CD14-positive monocyte (primary cell): ENCODE data around the gene STX11. TPM values are rescaled to one million over a fixed set of nuclear protein-coding genes. Genes with fewer than 3 reads are reported as not detected.

Source experiments
- DNase-seq, 3 donors: peaks; one replicate each; pipeline ENCODE4 v3.0.0-alpha.2; 2011 to 2022
- H2AFZ ChIP-seq: 2 replicates; pipeline ENCODE4 v1.6.0; 2012; ENCODE audit warnings: mild to moderate bottlenecking, low read depth, low read length, inconsistent platforms; ENCODE audit not compliant: insufficient read depth, poor library complexity, severe bottlenecking
- H3K27ac ChIP-seq, 2 donors: 1 replicate in 1 of 2; 2 replicates in 1 of 2; pipeline ENCODE4 v1.5.1; 2012 to 2013; ENCODE audit warnings: low read length in 2 of 2, control low read depth in 1 of 2, inconsistent platforms in 1 of 2, low read depth in 1 of 2, mild to moderate bottlenecking in 1 of 2
- H3K27me3 ChIP-seq, 2 donors: one replicate each; pipeline versions ENCODE4 v1.6.0 to v1.6.1; 2011 to 2013; ENCODE audit warnings: low read length in 2 of 2; ENCODE audit not compliant: control insufficient read depth in 2 of 2, insufficient read depth in 2 of 2
- H3K36me3 ChIP-seq, 2 donors: replicated peaks in 1 of 2; 1 replicate in 1 of 2; 2 replicates in 1 of 2; pipeline versions ENCODE4 v1.5.1 to v1.6.1; 2012 to 2013; ENCODE audit warnings: low read length in 2 of 2, control low read depth in 1 of 2, inconsistent platforms in 1 of 2, mild to moderate bottlenecking in 1 of 2; ENCODE audit not compliant: insufficient read depth in 2 of 2, control insufficient read depth in 1 of 2
- H3K4me1 ChIP-seq, 2 donors: 1 replicate in 1 of 2; 2 replicates in 1 of 2; pipeline versions ENCODE4 v1.5.1 to v1.6.1; 2012 to 2013; ENCODE audit warnings: low read length in 2 of 2, control low read depth in 1 of 2, inconsistent platforms in 1 of 2, mild to moderate bottlenecking in 1 of 2, moderate library complexity in 1 of 2; ENCODE audit not compliant: insufficient read depth in 2 of 2, control insufficient read depth in 1 of 2
- H3K4me2 ChIP-seq: replicated peaks from 2 replicates; pipeline ENCODE3; 2012; ENCODE audit warnings: low read length, moderate library complexity, mild to moderate bottlenecking; ENCODE audit not compliant: poor library complexity, severe bottlenecking; ENCODE audit errors: extremely low read depth
- H3K4me3 ChIP-seq, 3 experiments: fragments of 200-600 bp in 1 of 3; sonication (generic) in 1 of 3; replicated peaks in 1 of 3; 1 replicate in 2 of 3; 2 replicates in 1 of 3; pipeline ENCODE4 v1.5.1; 2011 to 2013; ENCODE audit warnings: low read length in 3 of 3, mild to moderate bottlenecking in 3 of 3, control low read depth in 2 of 3, low read depth in 2 of 3, inconsistent platforms in 1 of 3, moderate library complexity in 1 of 3
- H3K79me2 ChIP-seq: 2 replicates; pipeline ENCODE4 v1.6.0; 2012; ENCODE audit warnings: mild to moderate bottlenecking, control low read depth, inconsistent platforms, low read length, moderate library complexity; ENCODE audit not compliant: insufficient read depth
- H3K9ac ChIP-seq: 2 replicates; pipeline ENCODE4 v1.6.0; 2017; ENCODE audit warnings: low read length, mild to moderate bottlenecking; ENCODE audit not compliant: insufficient read depth, poor library complexity, severe bottlenecking
- H3K9me3 ChIP-seq, 2 donors: replicated peaks in 1 of 2; 1 replicate in 1 of 2; 2 replicates in 1 of 2; pipeline versions ENCODE4 v1.5.1 to v1.6.1; 2012 to 2013; ENCODE audit warnings: low read length in 2 of 2, control low read depth in 1 of 2; ENCODE audit not compliant: control insufficient read depth in 1 of 2, insufficient read depth in 1 of 2
- H4K20me1 ChIP-seq: 2 replicates; pipeline ENCODE4 v1.6.0; 2012; ENCODE audit warnings: mild to moderate bottlenecking, low read length, control low read depth, moderate library complexity; ENCODE audit not compliant: insufficient read depth
- H3K27ac Mint-ChIP-seq, 7 donors: one replicate each; pipeline ENCODE4 v1.8.0; 2020; ENCODE audit warnings: mild to moderate bottlenecking in 7 of 7, mixed read lengths in 7 of 7, moderate library complexity in 6 of 7, inconsistent platforms in 2 of 7
- H3K27me3 Mint-ChIP-seq, 3 donors: one replicate each; pipeline ENCODE4 v1.8.0; 2021 to 2022; ENCODE audit warnings: low read depth in 3 of 3, mild to moderate bottlenecking in 3 of 3, mixed read lengths in 3 of 3, moderate library complexity in 3 of 3, inconsistent platforms in 1 of 3
- H3K36me3 Mint-ChIP-seq, 2 donors: one replicate each; pipeline ENCODE4 v1.8.0; 2020; ENCODE audit warnings: mixed read lengths in 2 of 2, inconsistent platforms in 1 of 2, mild to moderate bottlenecking in 1 of 2
- H3K4me1 Mint-ChIP-seq: one replicate; pipeline ENCODE4 v1.8.0; 2020; ENCODE audit warnings: mild to moderate bottlenecking, mixed read lengths
- H3K4me3 Mint-ChIP-seq, 2 donors: one replicate each; pipeline ENCODE4 v1.8.0; 2020; ENCODE audit warnings: mild to moderate bottlenecking in 2 of 2, mixed read lengths in 2 of 2, moderate library complexity in 1 of 2
- H3K9me3 Mint-ChIP-seq, 7 donors: one replicate each; pipeline ENCODE4 v1.8.0; 2020 to 2022; ENCODE audit warnings: mixed read lengths in 7 of 7, mild to moderate bottlenecking in 6 of 7, moderate library complexity in 6 of 7, inconsistent platforms in 2 of 7
- CTCF ChIP-seq: fragments of 200-600 bp; IDR thresholded peaks from one replicate; pipeline ENCODE4 v1.8.0; 2022; ENCODE audit warnings: antibody characterized with exemption, mild to moderate bottlenecking
- WGBS: methylation state at CpG from one replicate; pipeline ENCODE4 v1.1.5; 2013; ENCODE audit warnings: missing lambda C conversion rate; ENCODE audit not compliant: insufficient coverage; 5-methylcytosine and 5-hydroxymethylcytosine counted together
- intact Hi-C, 2 donors: fragments of 100-400 bp; cut with micrococcal nuclease; formaldehyde crosslinking; loops; one replicate each; pipeline versions ENCODE4 v1.15.0 to v1.15.1; 2023
- polyA plus RNA-seq, 3 donors: library from polyadenylated mRNA; depleted of rRNA in 1 of 3; unstranded in 2 of 3; stranded (reverse) in 1 of 3; fragments of 300-500 nt in 2 of 3; fragments of >200 nt in 1 of 3; fragmentation: Illumina TruSeq in 2 of 3; gene quantifications; 1 replicate in 2 of 3; 2 replicates in 1 of 3; pipeline ENCODE4 v1.2.3, GENCODE V29; 2012 to 2021

STX11 gene
- polyA plus RNA-seq, 3 donors: 276 to 372 (median 367) TPM

GRCh38 chr6:144176043-144176442 lies 25.7 kb downstream of the STX11 start:
- H3K27ac Mint-ChIP-seq: peak overlapping the region in 6 of 7 donors; percentile 8 to 87 (median 39)
- Histone ChIP-seq H4K20me1 (peaks cover 99% of the 10 kb centered on the region), H3K27ac (peak overlapping the region; percentile 6 to 42), H3K27me3 (no peaks in the 10 kb centered on the region), H3K79me2 (peaks cover 99% of the 10 kb centered on the region), H2AFZ (no peak overlapping the region), H3K4me1 (peaks cover 67 to 90% of the 10 kb centered on the region in 2 donors), H3K4me2 (no peak overlapping the region), H3K9me3 (no peaks in the 10 kb centered on the region), H3K36me3 (peaks cover 31 to 58% of the 10 kb centered on the region in 2 donors), H3K9ac (no peak overlapping the region), H3K4me3 (no peak overlapping the region)
- intact Hi-C loops: loop anchor here in 1 of 2 donors (2.0 kb wide), 1 partner anchor 13 kb away; no protein-coding TSS in a partner anchor
- DNase-seq: no peak
- no CpG with 5 or more reads among the region's 5 CpGs for WGBS
- H3K36me3 Mint-ChIP-seq: peaks cover 75 to 93% of the 10 kb centered on the region in 2 donors
- no peaks in the 10 kb centered on the region for H3K27me3 Mint-ChIP-seq
- TF ChIP-seq CTCF: no peak
- peaks cover 0 to 3% (median 2%) of the 10 kb centered on the region in 7 donors for H3K9me3 Mint-ChIP-seq
- H3K4me1 Mint-ChIP-seq: peaks cover 84% of the 10 kb centered on the region
- no peak overlapping the region for H3K4me3 Mint-ChIP-seq

DNA sequence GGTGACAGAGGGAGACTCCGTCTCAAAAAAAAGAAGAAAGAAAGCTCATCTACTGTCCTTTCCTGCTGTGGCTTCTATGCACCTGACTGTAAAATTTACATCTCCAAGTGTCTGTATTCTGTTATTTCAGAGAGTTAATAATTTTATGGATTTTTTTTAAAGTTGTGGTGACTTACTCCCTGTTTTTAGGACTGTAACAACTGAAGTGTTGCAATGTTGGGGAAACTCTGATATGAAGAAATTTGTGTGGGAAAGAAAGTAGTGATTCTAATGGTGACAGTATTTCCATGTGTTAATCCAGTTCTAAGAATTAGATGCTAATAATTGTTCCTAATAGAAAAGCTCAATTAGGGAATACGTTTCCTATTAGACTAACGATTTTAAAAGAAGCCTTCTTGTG lies 27.4 kb downstream of the STX11 start:
- Histone ChIP-seq H3K4me3 (peak overlapping the region in 1 of 3 experiments; percentile 23), H3K9me3 (no peaks in the 10 kb centered on the region), H4K20me1 (peaks cover 99% of the 10 kb centered on the region), H2AFZ (no peak overlapping the region), H3K9ac (no peak overlapping the region), H3K27ac (peak overlapping the region; percentile 60 to 68), H3K27me3 (no peaks in the 10 kb centered on the region), H3K36me3 (peaks cover 19 to 47% of the 10 kb centered on the region in 2 donors), H3K4me1 (peaks cover 83 to 98% of the 10 kb centered on the region in 2 donors), H3K79me2 (peaks cover 95% of the 10 kb centered on the region), H3K4me2 (peak overlapping the region; percentile 20)
- no peak for TF ChIP-seq CTCF
- Mint-ChIP-seq H3K36me3 (peaks cover 68 to 84% of the 10 kb centered on the region in 2 donors), H3K27ac (peak overlapping the region; percentile 78 to 92 (median 87)), H3K9me3 (peaks cover 0 to 5% (median 2%) of the 10 kb centered on the region in 7 donors), H3K4me3 (no peak overlapping the region), H3K27me3 (no peaks in the 10 kb centered on the region), H3K4me1 (peaks cover 94% of the 10 kb centered on the region)
- DNase-seq: peak; percentile 55 to 85 (median 70)
- no CpG with 5 or more reads among the region's 3 CpGs for WGBS
- intact Hi-C loops: loop anchor here in 1 of 2 donors (2.0 kb wide), 1 partner anchor 15 kb away; no protein-coding TSS in a partner anchor
